HepG2 (cell line): ENCODE results near the gene ITGAE.

Experiments used
- EP300 ChIP-seq, 3 experiments: sonication (generic) in 1 of 3; formaldehyde crosslinking in 1 of 3; IDR thresholded peaks; 2 replicates each; pipeline versions ENCODE4 v1.5.1 to v1.6.1; 2011 to 2020; ENCODE audit warnings: low read depth in 2 of 3, low read length in 2 of 3, borderline replicate concordance in 1 of 3, improper control_type of control experiment in 1 of 3, mild to moderate bottlenecking in 1 of 3, missing genetic modification reagents in 1 of 3, moderate library complexity in 1 of 3
- PLRG1 ChIP-seq: fragments of 450-650 bp; conservative IDR thresholded peaks from 2 replicates; pipeline ENCODE4 v1.6.1; 2016
- POLR2A ChIP-seq, 2 experiments: IDR thresholded peaks; 2 replicates each; pipeline ENCODE4 v1.6.1; 2011; ENCODE audit warnings: low read depth in 2 of 2, low read length in 2 of 2, mild to moderate bottlenecking in 1 of 2, moderate library complexity in 1 of 2; ENCODE audit not compliant: insufficient read depth in 1 of 2
- SMARCC2 ChIP-seq: fragments of 450-650 bp; IDR thresholded peaks from 2 replicates; pipeline ENCODE4 v1.6.1; 2017; ENCODE audit warnings: antibody characterized with exemption, mild to moderate bottlenecking
- SRY ChIP-seq: sonication (generic); formaldehyde crosslinking; IDR thresholded peaks from 2 replicates; pipeline ENCODE4 v1.8.0; 2022; ENCODE audit warnings: mild to moderate bottlenecking, missing genetic modification reagents
- ZNF335 ChIP-seq: sonication (generic); formaldehyde crosslinking; IDR thresholded peaks from 2 replicates; pipeline ENCODE4 v1.4.0; 2020; ENCODE audit warnings: missing genetic modification reagents
- TF ChIP-seq, protein P1 (sequence below): sonication (generic); formaldehyde crosslinking; IDR thresholded peaks from 2 replicates; pipeline ENCODE4 v1.4.0; 2020; ENCODE audit warnings: missing genetic modification reagents, low read depth, mild to moderate bottlenecking, borderline replicate concordance
- TF ChIP-seq, protein P2 (sequence below): sonication (generic); formaldehyde crosslinking; IDR thresholded peaks from 2 replicates; pipeline ENCODE4 v1.4.0; 2020; ENCODE audit warnings: missing genetic modification reagents, mild to moderate bottlenecking, borderline replicate concordance
- TF ChIP-seq, protein P3 (sequence below): sonication (generic); formaldehyde crosslinking; IDR thresholded peaks from 2 replicates; pipeline ENCODE4 v1.4.0; 2020; ENCODE audit warnings: missing genetic modification reagents
- TF ChIP-seq, protein P4 (sequence below): sonication (generic); formaldehyde crosslinking; IDR thresholded peaks from 2 replicates; pipeline ENCODE4 v1.4.0; 2020; ENCODE audit warnings: missing genetic modification reagents

DNA sequence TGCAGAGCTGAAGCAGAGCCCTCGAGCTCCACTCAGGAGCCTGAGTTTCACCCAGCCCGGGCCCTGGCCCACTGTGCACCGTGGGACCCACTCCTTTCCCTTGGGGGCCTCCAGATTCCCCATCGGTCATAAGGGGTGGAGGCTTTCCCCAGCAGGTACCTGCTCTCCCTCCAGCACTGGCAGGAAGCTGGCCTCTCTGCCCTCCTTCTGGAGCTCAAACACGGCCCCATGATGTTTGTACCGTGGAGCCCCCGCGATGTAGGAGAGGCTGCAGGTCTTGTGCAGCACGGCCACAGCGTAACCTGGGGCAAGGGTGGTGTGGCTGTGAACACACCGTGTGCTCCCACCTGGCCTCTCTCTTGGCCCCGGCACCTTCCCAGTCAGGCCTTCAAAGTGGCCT, 47.4 kb downstream of the ITGAE start:
- no peak for TF ChIP-seq ZNF335
- no peak for TF ChIP-seq EP300 (IDR thresholded peaks at IDR 0.05; ENCODE audit: low read depth in 2 of 2, low read length in 2 of 2)
- TF ChIP-seq EP300 (CRISPR knock-in tag; IDR thresholded peaks at IDR 0.05; ENCODE audit: borderline replicate concordance): no peak
- TF ChIP-seq, protein P1, sequence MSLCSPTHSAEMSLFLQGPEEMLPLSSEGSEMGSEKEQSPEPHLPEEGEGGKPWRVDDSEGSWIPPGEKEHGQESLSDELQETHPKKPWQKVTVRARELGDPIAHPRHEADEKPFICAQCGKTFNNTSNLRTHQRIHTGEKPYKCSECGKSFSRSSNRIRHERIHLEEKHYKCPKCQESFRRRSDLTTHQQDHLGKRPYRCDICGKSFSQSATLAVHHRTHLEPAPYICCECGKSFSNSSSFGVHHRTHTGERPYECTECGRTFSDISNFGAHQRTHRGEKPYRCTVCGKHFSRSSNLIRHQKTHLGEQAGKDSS (CRISPR knock-in tag): no peak
- no peak for TF ChIP-seq SRY (CRISPR knock-in tag)
- TF ChIP-seq, protein P2, sequence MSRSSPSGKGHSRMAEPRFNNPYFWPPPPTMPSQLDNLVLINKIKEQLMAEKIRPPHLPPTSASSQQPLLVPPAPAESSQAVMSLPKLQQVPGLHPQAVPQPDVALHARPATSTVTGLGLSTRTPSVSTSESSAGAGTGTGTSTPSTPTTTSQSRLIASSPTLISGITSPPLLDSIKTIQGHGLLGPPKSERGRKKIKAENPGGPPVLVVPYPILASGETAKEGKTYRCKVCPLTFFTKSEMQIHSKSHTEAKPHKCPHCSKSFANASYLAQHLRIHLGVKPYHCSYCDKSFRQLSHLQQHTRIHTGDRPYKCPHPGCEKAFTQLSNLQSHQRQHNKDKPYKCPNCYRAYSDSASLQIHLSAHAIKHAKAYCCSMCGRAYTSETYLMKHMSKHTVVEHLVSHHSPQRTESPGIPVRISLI (CRISPR knock-in tag): no peak
- TF ChIP-seq, protein P3, sequence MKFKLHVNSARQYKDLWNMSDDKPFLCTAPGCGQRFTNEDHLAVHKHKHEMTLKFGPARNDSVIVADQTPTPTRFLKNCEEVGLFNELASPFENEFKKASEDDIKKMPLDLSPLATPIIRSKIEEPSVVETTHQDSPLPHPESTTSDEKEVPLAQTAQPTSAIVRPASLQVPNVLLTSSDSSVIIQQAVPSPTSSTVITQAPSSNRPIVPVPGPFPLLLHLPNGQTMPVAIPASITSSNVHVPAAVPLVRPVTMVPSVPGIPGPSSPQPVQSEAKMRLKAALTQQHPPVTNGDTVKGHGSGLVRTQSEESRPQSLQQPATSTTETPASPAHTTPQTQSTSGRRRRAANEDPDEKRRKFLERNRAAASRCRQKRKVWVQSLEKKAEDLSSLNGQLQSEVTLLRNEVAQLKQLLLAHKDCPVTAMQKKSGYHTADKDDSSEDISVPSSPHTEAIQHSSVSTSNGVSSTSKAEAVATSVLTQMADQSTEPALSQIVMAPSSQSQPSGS (CRISPR knock-in tag): no peak
- TF ChIP-seq SMARCC2: no peak
- no peak for TF ChIP-seq POLR2A (IDR thresholded peaks at IDR 0.05; ENCODE audit: insufficient read depth in 1 of 2, low read depth in 2 of 2, low read length in 2 of 2)
- TF ChIP-seq PLRG1: no peak
- TF ChIP-seq, protein P4, sequence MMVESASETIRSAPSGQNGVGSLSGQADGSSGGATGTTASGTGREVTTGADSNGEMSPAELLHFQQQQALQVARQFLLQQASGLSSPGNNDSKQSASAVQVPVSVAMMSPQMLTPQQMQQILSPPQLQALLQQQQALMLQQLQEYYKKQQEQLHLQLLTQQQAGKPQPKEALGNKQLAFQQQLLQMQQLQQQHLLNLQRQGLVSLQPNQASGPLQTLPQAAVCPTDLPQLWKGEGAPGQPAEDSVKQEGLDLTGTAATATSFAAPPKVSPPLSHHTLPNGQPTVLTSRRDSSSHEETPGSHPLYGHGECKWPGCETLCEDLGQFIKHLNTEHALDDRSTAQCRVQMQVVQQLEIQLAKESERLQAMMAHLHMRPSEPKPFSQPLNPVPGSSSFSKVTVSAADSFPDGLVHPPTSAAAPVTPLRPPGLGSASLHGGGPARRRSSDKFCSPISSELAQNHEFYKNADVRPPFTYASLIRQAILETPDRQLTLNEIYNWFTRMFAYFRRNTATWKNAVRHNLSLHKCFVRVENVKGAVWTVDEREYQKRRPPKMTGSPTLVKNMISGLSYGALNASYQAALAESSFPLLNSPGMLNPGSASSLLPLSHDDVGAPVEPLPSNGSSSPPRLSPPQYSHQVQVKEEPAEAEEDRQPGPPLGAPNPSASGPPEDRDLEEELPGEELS (CRISPR knock-in tag): no peak
